ENCODE measurements around the gene ST6GAL2.

ST6GAL2 gene

GRCh38 chr2:106885971-106886915, at the start of gene ST6GAL2:
ST6GAL2 (minus strand) TSS chr2:106886167; CDS start chr2:106843977, 42,190 bp downstream.
- DNase-seq (ENCODE audit: extremely low read depth in 1 of 2, low read depth in 1 of 2), result no peak

- no peak for DNase-seq (ENCODE audit: extremely low read depth in 1 of 2, low read depth in 1 of 2)
Measured at GRCh38 chr2:106932644-106933043, 46.7 kb upstream of the ST6GAL2 start.

GRCh38 chr2:106931717-106932335, 45.9 kb upstream of the ST6GAL2 start:
- DNase-seq (ENCODE audit: extremely low read depth in 1 of 2, low read depth in 1 of 2), result no peak

- no peak for DNase-seq (ENCODE audit: extremely low read depth in 1 of 2, low read depth in 1 of 2)
Measured at GRCh38 chr2:106921451-106921850, 35.5 kb upstream of the ST6GAL2 start.

GRCh38 chr2:106919012-106919411, 33.0 kb upstream of the ST6GAL2 start:
- no peak for DNase-seq (ENCODE audit: extremely low read depth in 1 of 2, low read depth in 1 of 2)

GRCh38 chr2:106904242-106904641, 18.3 kb upstream of the ST6GAL2 start:
- DNase-seq (ENCODE audit: extremely low read depth in 1 of 2, low read depth in 1 of 2), result no peak

GRCh38 chr2:106899786-106900530, 14.0 kb upstream of the ST6GAL2 start:
- DNase-seq (ENCODE audit: extremely low read depth in 1 of 2, low read depth in 1 of 2), result no peak

GRCh38 chr2:106894545-106894944, 8.6 kb upstream of the ST6GAL2 start:
- DNase-seq (ENCODE audit: extremely low read depth in 1 of 2, low read depth in 1 of 2), result no peak

- DNase-seq (ENCODE audit: extremely low read depth in 1 of 2, low read depth in 1 of 2), result no peak
Measured at GRCh38 chr2:106892048-106892447, 6.1 kb upstream of the ST6GAL2 start.

GRCh38 chr2:106890606-106891005, 4.6 kb upstream of the ST6GAL2 start:
- no peak for DNase-seq (ENCODE audit: extremely low read depth in 1 of 2, low read depth in 1 of 2)

GRCh38 chr2:106886916-106887758, 1.2 kb upstream of the ST6GAL2 start:
- DNase-seq (ENCODE audit: extremely low read depth in 1 of 2, low read depth in 1 of 2), result no peak

GRCh38 chr2:106885329-106885728, 638 bp downstream of the ST6GAL2 start:
- no peak for DNase-seq (ENCODE audit: extremely low read depth in 1 of 2, low read depth in 1 of 2)

- DNase-seq (ENCODE audit: extremely low read depth in 1 of 2, low read depth in 1 of 2), result no peak
Measured at GRCh38 chr2:106882673-106883072, 3.3 kb downstream of the ST6GAL2 start.

- no peak for DNase-seq (ENCODE audit: extremely low read depth in 1 of 2, low read depth in 1 of 2)
Measured at GRCh38 chr2:106878206-106878605, 7.8 kb downstream of the ST6GAL2 start.

GRCh38 chr2:106876699-106877098, 9.3 kb downstream of the ST6GAL2 start:
- no peak for DNase-seq (ENCODE audit: extremely low read depth in 1 of 2, low read depth in 1 of 2)

GRCh38 chr2:106869512-106870275, 16.3 kb downstream of the ST6GAL2 start:
- DNase-seq (ENCODE audit: extremely low read depth in 1 of 2, low read depth in 1 of 2), result no peak

GRCh38 chr2:106868275-106868674, 17.7 kb downstream of the ST6GAL2 start:
- no peak for DNase-seq (ENCODE audit: extremely low read depth in 1 of 2, low read depth in 1 of 2)

GRCh38 chr2:106867196-106867953, 18.6 kb downstream of the ST6GAL2 start:
- DNase-seq (ENCODE audit: extremely low read depth in 1 of 2, low read depth in 1 of 2), result no peak

- no peak for DNase-seq (ENCODE audit: extremely low read depth in 1 of 2, low read depth in 1 of 2)
Measured at GRCh38 chr2:106866641-106867040, 19.3 kb downstream of the ST6GAL2 start.
